Erythroblast (primary cell): ENCODE data around the gene REEP5.

Experiments
- GATA1 ChIP-seq: IDR thresholded peaks from 2 replicates; pipeline ENCODE4 v1.6.1; 2011; ENCODE audit warnings: low read depth, mild to moderate bottlenecking, control low read depth, low read length, moderate library complexity
- POLR2A ChIP-seq: IDR thresholded peaks from 2 replicates; pipeline ENCODE4 v1.6.1; 2011; ENCODE audit warnings: mild to moderate bottlenecking, low read length

DNA sequence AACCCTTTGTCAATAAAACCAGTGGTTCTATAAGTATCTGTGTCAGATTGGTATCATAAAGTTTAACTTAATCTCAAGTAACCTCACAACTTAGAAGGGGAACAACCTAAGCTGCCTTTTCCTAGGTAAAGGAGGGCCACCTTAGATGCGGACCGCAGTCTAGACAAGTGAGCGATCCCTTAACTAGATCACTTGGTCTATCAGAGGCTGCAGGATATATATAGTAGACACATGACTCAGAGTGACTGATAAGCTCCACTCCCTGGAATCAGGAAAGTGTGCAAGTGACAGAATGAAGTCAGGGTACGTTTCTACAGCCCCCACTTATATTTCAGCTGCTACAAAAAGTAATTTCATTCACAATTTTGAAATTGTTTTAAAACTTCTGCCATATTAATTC is 7.4 kb downstream of the REEP5 start:
- TF ChIP-seq POLR2A (no peak), GATA1 (no peak)
